Measurements from ENCODE around the gene JADE1.

DNA sequence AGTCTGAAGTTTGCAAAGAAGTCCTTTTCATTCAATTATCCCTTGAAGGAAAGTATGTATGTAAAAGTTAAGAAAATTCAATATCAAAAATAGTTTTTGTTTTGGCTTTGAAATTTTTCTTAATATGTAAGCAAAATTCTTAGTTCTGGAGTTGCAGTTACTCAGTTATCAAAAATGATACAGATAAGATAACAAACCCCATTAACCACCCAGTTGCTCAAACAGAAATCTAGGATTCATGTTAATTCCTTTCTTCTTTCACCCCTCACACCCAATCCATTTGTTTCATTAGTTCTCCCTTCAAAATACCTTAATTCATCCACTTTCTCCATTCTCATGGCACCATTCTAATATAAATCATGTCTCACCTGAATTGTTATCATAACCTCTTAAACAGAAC, 40.5 kb upstream of the JADE1 start:
- no peak for TF ChIP-seq CTCF (IDR thresholded peaks at IDR 0.05)
- no peak for TF ChIP-seq POLR2A (IDR thresholded peaks at IDR 0.05)

All from testis (tissue), 2 donors.